ENCODE results near the gene AKT1S1. TPM values are rescaled to one million over a fixed set of nuclear protein-coding genes. Genes with fewer than 3 reads are reported as not detected.

AKT1S1 gene
- total and polyA plus RNA-seq, 8 donors, result 24.7 to 42.9 (median 32.8) TPM

GRCh38 chr19:49924004-49924880 lies 47.1 kb upstream of the AKT1S1 start:
- ATAC-seq (no peak), DNase-seq (peak in 1 of 4 donors; percentile 49)
- H3K27ac ChIP-seq, result no peak overlapping the region
- no peaks in the 10 kb centered on the region for H3K27me3 ChIP-seq
- no peak for TF ChIP-seq CTCF (IDR thresholded peaks at IDR 0.05)
- peaks cover 0 to 69% of the 10 kb centered on the region in 2 donors for H3K4me1 ChIP-seq
- intact Hi-C loops (cut with DNase I), result no loop called here
- H3K4me3 ChIP-seq, result no peak overlapping the region
- H3K36me3 ChIP-seq, result peaks cover 0 to 77% of the 10 kb centered on the region in 2 donors
- no peaks in the 10 kb centered on the region for H3K9me3 ChIP-seq

DNA sequence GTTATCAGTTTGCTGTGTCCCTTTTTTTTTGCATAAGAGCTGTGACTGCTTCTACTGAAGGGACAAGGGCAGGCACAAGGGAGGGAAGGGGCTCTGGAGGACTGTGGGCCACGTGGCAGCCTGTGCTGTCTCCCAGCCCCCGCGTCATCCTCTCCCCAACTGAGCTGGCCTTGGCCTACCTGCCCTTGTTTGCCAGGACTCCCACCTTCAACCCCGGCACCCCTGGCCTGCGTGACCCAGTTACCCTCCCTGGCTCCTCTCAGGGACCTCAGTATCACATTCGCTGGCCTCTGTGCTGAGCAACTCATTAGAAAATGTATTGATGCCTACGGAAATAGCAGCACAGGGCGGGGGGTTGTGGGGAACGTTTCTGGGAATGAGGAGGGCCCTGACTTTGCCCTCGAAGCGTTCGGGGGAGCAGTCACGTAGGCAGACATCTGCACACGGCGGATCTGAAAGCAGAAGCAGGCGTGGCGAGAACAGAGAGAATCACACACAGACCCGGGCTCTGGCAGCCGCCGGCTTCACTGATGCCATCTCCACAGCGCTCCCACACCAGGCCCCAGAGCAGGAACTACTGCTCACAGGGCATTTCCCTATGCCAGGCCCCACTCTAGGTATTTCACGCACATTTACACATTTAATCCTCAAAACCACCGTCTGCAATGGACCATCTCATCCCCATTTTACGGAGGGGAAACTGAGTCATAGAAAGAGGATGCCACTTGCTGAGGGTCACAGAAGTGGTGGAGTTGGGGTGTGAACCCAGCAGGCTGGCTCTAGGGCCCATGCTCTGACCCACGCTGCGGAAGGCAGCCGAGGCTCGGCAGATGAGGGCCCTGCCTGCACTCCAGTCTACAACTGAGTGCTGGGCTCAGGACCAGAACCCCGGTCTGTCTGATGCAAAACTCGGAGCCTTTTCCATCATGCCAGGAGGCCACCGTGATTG lies 46.2 kb upstream of the AKT1S1 start:
- Histone ChIP-seq H3K27ac (no peak overlapping the region), H3K36me3 (peaks cover 0 to 80% of the 10 kb centered on the region in 2 donors), H3K9me3 (no peaks in the 10 kb centered on the region), H3K27me3 (no peaks in the 10 kb centered on the region), H3K4me1 (peaks cover 0 to 67% of the 10 kb centered on the region in 2 donors), H3K4me3 (no peak overlapping the region)
- DNase-seq (peak in 1 of 4 donors; percentile 57), ATAC-seq (peak; percentile 31)
- intact Hi-C loops (cut with DNase I), result no loop called here
- TF ChIP-seq CTCF (IDR thresholded peaks at IDR 0.05), result no peak

DNA sequence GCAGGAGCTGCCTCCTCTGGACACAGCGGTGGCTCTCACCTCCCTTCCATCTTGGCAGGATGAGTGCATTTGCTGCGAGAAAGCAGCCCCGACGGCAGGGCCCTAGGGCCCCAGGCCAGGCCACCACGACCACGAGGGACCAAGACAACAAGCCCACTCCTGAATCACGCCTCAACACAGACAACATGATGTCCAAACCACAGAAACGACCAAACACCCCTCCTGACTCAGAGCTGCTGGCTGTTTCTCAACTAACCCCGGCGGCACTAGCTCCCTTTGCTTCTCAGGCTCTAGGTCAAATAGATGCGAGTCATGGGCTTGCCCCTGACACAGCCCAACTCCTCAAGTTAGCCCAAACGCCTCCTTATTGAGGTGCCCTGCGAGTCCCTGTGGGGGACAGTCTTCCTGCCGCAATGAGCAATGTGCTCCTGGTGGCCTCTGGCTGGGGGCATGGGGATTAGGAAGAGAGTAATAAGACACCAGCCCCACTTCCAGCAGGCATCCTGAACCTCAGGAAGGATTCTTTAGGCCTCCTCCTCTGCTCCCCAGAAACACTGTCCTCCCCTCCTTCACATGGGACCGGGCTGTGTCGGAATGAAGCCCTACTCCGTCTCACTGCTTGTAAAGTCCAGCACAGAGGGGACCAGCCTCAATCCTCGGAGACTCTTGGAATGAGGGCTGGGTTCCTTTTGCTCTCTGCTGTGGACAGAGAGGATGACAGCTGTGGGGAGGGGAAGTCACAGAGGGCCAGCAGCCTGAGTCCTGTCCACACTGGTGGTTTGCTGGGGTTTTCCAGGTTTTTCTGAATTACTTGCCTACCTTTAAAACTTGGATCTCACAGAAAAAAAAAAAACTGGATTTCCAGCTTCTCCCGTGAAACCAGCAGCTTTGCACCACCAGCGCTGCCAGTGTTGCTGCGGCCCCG lies 45.0 kb upstream of the AKT1S1 start:
- intact Hi-C loops (cut with DNase I), result no loop called here
- ATAC-seq, result no peak
- H3K27me3 ChIP-seq, result no peaks in the 10 kb centered on the region
- H3K36me3 ChIP-seq, result peaks cover 0 to 82% of the 10 kb centered on the region in 2 donors
- H3K27ac ChIP-seq, result no peak overlapping the region
- no peak for TF ChIP-seq CTCF (IDR thresholded peaks at IDR 0.05)
- no peaks in the 10 kb centered on the region for H3K9me3 ChIP-seq
- peak in 1 of 4 donors; percentile 60 for DNase-seq
- peaks cover 0 to 67% of the 10 kb centered on the region in 2 donors for H3K4me1 ChIP-seq
- H3K4me3 ChIP-seq, result no peak overlapping the region

GRCh38 chr19:49920624-49921363 lies 43.6 kb upstream of the AKT1S1 start:
- no peak for TF ChIP-seq CTCF (IDR thresholded peaks at IDR 0.05)
- Histone ChIP-seq H3K9me3 (no peaks in the 10 kb centered on the region), H3K4me3 (no peak overlapping the region), H3K36me3 (peaks cover 0 to 80% of the 10 kb centered on the region in 2 donors), H3K27me3 (no peaks in the 10 kb centered on the region), H3K4me1 (peaks cover 0 to 60% of the 10 kb centered on the region in 2 donors), H3K27ac (no peak overlapping the region)
- DNase-seq (peak in 1 of 4 donors; percentile 40), ATAC-seq (no peak)
- intact Hi-C loops (cut with DNase I), result no loop called here

Measured in left lung (tissue), 10 donors.